ENCODE measurements around the gene VPS29. TPM values are rescaled to one million over a fixed set of nuclear protein-coding genes. Genes with fewer than 3 reads are reported as not detected.

VPS29 gene
- polyA plus RNA-seq, 1 donor (not counting 4 experiments of a cell fraction or from before 2014, with no cell fraction given): 219 TPM

GRCh38 chr12:110516995-110517394 is 15.1 kb upstream of the VPS29 start:
- Histone ChIP-seq H3K4me2 (ENCODE audit: control insufficient read depth, extremely low read depth, insufficient read depth, low read depth, low read length) (no peak overlapping the region), H3K27me3 (ENCODE audit: control insufficient read depth, extremely low read depth, insufficient read depth, low read length) (no peaks in the 10 kb centered on the region), H3K36me3 (ENCODE audit: control insufficient read depth in 2 of 2, extremely low read depth in 1 of 2, insufficient read depth in 2 of 2, low read length in 2 of 2) (no peaks in the 10 kb centered on the region), H3K9me3 (ENCODE audit: control insufficient read depth, low read depth, low read length) (no peaks in the 10 kb centered on the region), H2AFZ (ENCODE audit: control insufficient read depth, low read length) (no peak overlapping the region), H3K9me1 (ENCODE audit: control insufficient read depth, extremely low read depth, insufficient read depth, low read length) (no peaks in the 10 kb centered on the region), H3K4me1 (ENCODE audit: control insufficient read depth, extremely low read depth, insufficient read depth, low read length) (peaks cover 2% of the 10 kb centered on the region), H4K20me1 (ENCODE audit: control insufficient read depth, extremely low read depth, insufficient read depth, low read length) (no peaks in the 10 kb centered on the region), H3K9ac (ENCODE audit: control insufficient read depth, extremely low read depth, insufficient read depth, low read length) (no peak overlapping the region), H3K4me3 (ENCODE audit: control insufficient read depth in 2 of 3, extremely low read depth in 1 of 3, insufficient read depth in 2 of 3, low read depth in 1 of 3, low read length in 3 of 3) (no peak overlapping the region), H3K79me2 (ENCODE audit: control insufficient read depth, insufficient read depth, low read length) (no peaks in the 10 kb centered on the region), H3K27ac (ENCODE audit: control insufficient read depth, insufficient read depth, low read length) (no peak overlapping the region)
- no peak for DNase-seq (ENCODE audit: low read depth, low spot score)
- no peak for FAIRE-seq
- dilution Hi-C loops (cut with MboI; ENCODE audit: extremely low pct_ligation_motif_present, low sequenced_read_pairs): no loop called here
- no peak for TF ChIP-seq CTCF (optimal IDR thresholded peaks at IDR 0.05 in 1 of 3, IDR thresholded peaks at IDR 0.05 in 1 of 3, conservative IDR thresholded peaks at IDR 0.05 in 1 of 3; ENCODE audit: extremely low read depth in 1 of 3, insufficient read depth in 2 of 3, low read length in 3 of 3)
- no peak for TF ChIP-seq EZH2 (IDR thresholded peaks at IDR 0.05; ENCODE audit: low read length)

GRCh38 chr12:110514363-110514762 is 12.5 kb upstream of the VPS29 start:
- no peak for FAIRE-seq
- H4K20me1 ChIP-seq (ENCODE audit: control insufficient read depth, extremely low read depth, insufficient read depth, low read length): no peaks in the 10 kb centered on the region

More at GRCh38 chr12:110514363-110514762, 12.5 kb upstream of the VPS29 start:
- H3K9me3 ChIP-seq (ENCODE audit: control insufficient read depth, low read depth, low read length): no peaks in the 10 kb centered on the region
- TF ChIP-seq EZH2 (IDR thresholded peaks at IDR 0.05; ENCODE audit: low read length) (no peak), CTCF (optimal IDR thresholded peaks at IDR 0.05 in 1 of 3, IDR thresholded peaks at IDR 0.05 in 1 of 3, conservative IDR thresholded peaks at IDR 0.05 in 1 of 3; ENCODE audit: extremely low read depth in 1 of 3, insufficient read depth in 2 of 3, low read length in 3 of 3) (no peak)
- H2AFZ ChIP-seq (ENCODE audit: control insufficient read depth, low read length): no peak overlapping the region
- H3K36me3 ChIP-seq (ENCODE audit: control insufficient read depth in 2 of 2, extremely low read depth in 1 of 2, insufficient read depth in 2 of 2, low read length in 2 of 2): no peaks in the 10 kb centered on the region
- no peaks in the 10 kb centered on the region for H3K27me3 ChIP-seq (ENCODE audit: control insufficient read depth, extremely low read depth, insufficient read depth, low read length)
- H3K27ac ChIP-seq (ENCODE audit: control insufficient read depth, insufficient read depth, low read length): no peak overlapping the region
- dilution Hi-C loops (cut with MboI; ENCODE audit: extremely low pct_ligation_motif_present, low sequenced_read_pairs): no loop called here
- H3K4me1 ChIP-seq (ENCODE audit: control insufficient read depth, extremely low read depth, insufficient read depth, low read length): peaks cover 2% of the 10 kb centered on the region
- no peaks in the 10 kb centered on the region for H3K79me2 ChIP-seq (ENCODE audit: control insufficient read depth, insufficient read depth, low read length)
- no peaks in the 10 kb centered on the region for H3K9me1 ChIP-seq (ENCODE audit: control insufficient read depth, extremely low read depth, insufficient read depth, low read length)
- no peak overlapping the region for H3K4me2 ChIP-seq (ENCODE audit: control insufficient read depth, extremely low read depth, insufficient read depth, low read depth, low read length)
- H3K9ac ChIP-seq (ENCODE audit: control insufficient read depth, extremely low read depth, insufficient read depth, low read length): no peak overlapping the region
- no peak overlapping the region for H3K4me3 ChIP-seq (ENCODE audit: control insufficient read depth in 2 of 3, extremely low read depth in 1 of 3, insufficient read depth in 2 of 3, low read depth in 1 of 3, low read length in 3 of 3)
- DNase-seq (ENCODE audit: low read depth, low spot score): no peak

Data from keratinocyte (primary cell).